Kidney epithelial cell (primary cell): Measurements from ENCODE around the gene NOP16. TPM values are rescaled to one million over a fixed set of nuclear protein-coding genes. Genes with fewer than 3 reads are reported as not detected.
A peak's percentile ranks its signal among the peaks of the same experiment; 100 is the strongest.
"Not testable (repeated sequence)": the region's sequence is repeated elsewhere in the genome, so short reads cannot be mapped to it uniquely, and the experiment has no call there.

ENCODE experiments used
- DNase-seq: peaks from one replicate; pipeline ENCODE4 v3.0.0-alpha.2; 2010; ENCODE audit warnings: low read depth
- H3K27me3 ChIP-seq: 2 replicates; pipeline ENCODE4 v1.6.0; 2011; ENCODE audit warnings: low read length; ENCODE audit not compliant: control insufficient read depth, insufficient read depth
- H3K36me3 ChIP-seq: 2 replicates; pipeline ENCODE4 v1.5.1; 2011; ENCODE audit warnings: low read length; ENCODE audit not compliant: control insufficient read depth, insufficient read depth
- H3K4me3 ChIP-seq: 2 replicates; pipeline ENCODE4 v1.5.1; 2011; ENCODE audit warnings: low read depth, mild to moderate bottlenecking, control low read depth, low read length
- CTCF ChIP-seq: IDR thresholded peaks from 2 replicates; pipeline ENCODE4 v1.5.1; 2011; ENCODE audit warnings: mild to moderate bottlenecking, moderate library complexity, low read length, control low read depth, inconsistent platforms; ENCODE audit not compliant: insufficient read depth, poor library complexity, severe bottlenecking
- total RNA-seq: library from RNA; depleted of rRNA; stranded (reverse); fragments of >200 nt; gene quantifications from 2 replicates; pipeline ENCODE4 v1.2.3, GENCODE V29; 2015

NOP16 gene
- total RNA-seq, 1 donor from 2014 or later: 17.8 TPM

GRCh38 chr5:176408590-176408989 lies 20.2 kb upstream of the NOP16 start:
- TF ChIP-seq CTCF: no peak
- no peaks in the 10 kb centered on the region for H3K27me3 ChIP-seq
- DNase-seq: no peak
- H3K4me3 ChIP-seq: no peak overlapping the region
- no peaks in the 10 kb centered on the region for H3K36me3 ChIP-seq

- not testable (repeated sequence) for H3K4me3 ChIP-seq, H3K36me3 ChIP-seq, DNase-seq, H3K27me3 ChIP-seq
Measured at GRCh38 chr5:176408252-176408573, 19.8 kb upstream of the NOP16 start.

- TF ChIP-seq CTCF: no peak
- Histone ChIP-seq H3K36me3 (no peaks in the 10 kb centered on the region), H3K4me3 (no peak overlapping the region), H3K27me3 (no peaks in the 10 kb centered on the region)
- DNase-seq: no peak
Measured at GRCh38 chr5:176407456-176408251, 19.3 kb upstream of the NOP16 start.

GRCh38 chr5:176406436-176407052 lies 18.1 kb upstream of the NOP16 start:
- Histone ChIP-seq H3K4me3 (no peak overlapping the region), H3K36me3 (no peaks in the 10 kb centered on the region), H3K27me3 (no peaks in the 10 kb centered on the region)
- DNase-seq: no peak
- no peak for TF ChIP-seq CTCF

GRCh38 chr5:176405656-176406435 lies 17.4 kb upstream of the NOP16 start:
- H3K4me3 ChIP-seq: no peak overlapping the region
- no peaks in the 10 kb centered on the region for H3K27me3 ChIP-seq
- no peaks in the 10 kb centered on the region for H3K36me3 ChIP-seq
- DNase-seq: no peak
- TF ChIP-seq CTCF: peak; percentile 2
